Ascending aorta (tissue), 2 donors: Measurements from ENCODE around the gene PXMP4. TPM values are rescaled to one million over a fixed set of nuclear protein-coding genes. Genes with fewer than 3 reads are reported as not detected.

Experiments
- DNase-seq, 2 donors: peaks; one replicate each; pipeline ENCODE4 v3.0.0-alpha.2; 2019; ENCODE audit warnings: low spot score in 2 of 2
- H3K27ac ChIP-seq, 2 donors: fragments of 200-600 bp; sonication (generic); one replicate each; pipeline ENCODE4 v1.5.1; 2016 to 2017; ENCODE audit warnings: mild to moderate bottlenecking in 1 of 2
- H3K27me3 ChIP-seq: fragments of 200-600 bp; sonication (generic); one replicate; pipeline ENCODE4 v1.5.1; 2017
- H3K36me3 ChIP-seq, 2 donors: fragments of 200-600 bp; sonication (generic); one replicate each; pipeline ENCODE4 v1.5.1; 2016
- H3K4me1 ChIP-seq, 2 donors: fragments of 200-600 bp; sonication (generic); one replicate each; pipeline ENCODE4 v1.5.1; 2016 to 2017; ENCODE audit warnings: mild to moderate bottlenecking in 1 of 2
- H3K4me3 ChIP-seq, 2 donors: fragments of 200-600 bp; sonication (generic); one replicate each; pipeline ENCODE4 v1.5.1; 2016 to 2017; ENCODE audit warnings: mild to moderate bottlenecking in 1 of 2
- H3K9me3 ChIP-seq, 2 donors: fragments of 200-600 bp; sonication (generic); one replicate each; pipeline ENCODE4 v1.5.1; 2016
- CTCF ChIP-seq, 3 experiments: fragments of 200-600 bp in 2 of 3; fragments of 450-650 bp in 1 of 3; sonication (generic) in 2 of 3; IDR thresholded peaks; one replicate each; pipeline ENCODE4 v1.5.1; 2016 to 2019; ENCODE audit warnings: antibody characterized with exemption in 3 of 3, mild to moderate bottlenecking in 1 of 3, moderate library complexity in 1 of 3
- intact Hi-C: fragments of 100-400 bp; cut with DNase I; formaldehyde crosslinking; loops from one replicate; pipeline ENCODE4 v1.15.1; 2023
- total RNA-seq: library from RNA; depleted of rRNA; stranded (reverse); fragments of >200 nt; gene quantifications from one replicate; pipeline ENCODE4 v1.1.0, GENCODE V29; 2016

PXMP4 gene
- total RNA-seq, 1 donor from 2014 or later, result 38.0 TPM

DNA sequence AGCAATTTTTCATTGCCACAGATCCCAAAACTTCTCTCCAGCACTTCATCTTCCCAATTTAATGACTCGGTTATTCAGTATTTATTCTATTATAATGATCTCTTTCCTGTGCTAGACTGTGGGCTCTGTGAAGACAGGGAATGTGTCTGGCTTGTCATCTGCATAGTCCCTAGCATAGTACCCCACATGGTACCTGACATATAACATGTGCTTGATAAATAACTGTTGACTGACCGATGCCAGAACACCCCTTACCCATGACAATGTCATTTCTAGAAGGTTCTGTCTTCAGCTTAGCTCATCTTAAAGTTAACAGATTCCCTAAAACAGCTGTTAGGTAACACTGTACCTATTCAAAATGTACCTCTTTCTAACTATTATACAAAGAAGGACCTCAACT, 3.6 kb downstream of the PXMP4 start:
- H3K4me1 ChIP-seq, result peaks cover 3 to 7% of the 10 kb centered on the region in 2 donors
- intact Hi-C loops, result no loop called here
- H3K36me3 ChIP-seq, result peaks cover 10 to 31% of the 10 kb centered on the region in 2 donors
- no peak for DNase-seq
- no peak overlapping the region for H3K27ac ChIP-seq
- no peak for TF ChIP-seq CTCF (IDR thresholded peaks at IDR 0.05)
- no peaks in the 10 kb centered on the region for H3K9me3 ChIP-seq
- H3K27me3 ChIP-seq, result no peaks in the 10 kb centered on the region
- no peak overlapping the region for H3K4me3 ChIP-seq

- Histone ChIP-seq H3K27ac (no peak overlapping the region), H3K4me1 (no peaks in the 10 kb centered on the region), H3K27me3 (no peaks in the 10 kb centered on the region), H3K36me3 (peaks cover 18 to 40% of the 10 kb centered on the region in 2 donors), H3K9me3 (no peaks in the 10 kb centered on the region), H3K4me3 (no peak overlapping the region)
- intact Hi-C loops, result no loop called here
- no peak for DNase-seq
- no peak for TF ChIP-seq CTCF (IDR thresholded peaks at IDR 0.05)
These were observed 6.2 kb downstream of the PXMP4 start for GRCh38 chr20:33713865-33714367.

GRCh38 chr20:33711446-33711738, 8.7 kb downstream of the PXMP4 start:
- DNase-seq, result no peak
- intact Hi-C loops, result no loop called here
- Histone ChIP-seq H3K4me1 (no peaks in the 10 kb centered on the region), H3K36me3 (peaks cover 25 to 50% of the 10 kb centered on the region in 2 donors), H3K27ac (no peak overlapping the region), H3K27me3 (no peaks in the 10 kb centered on the region), H3K9me3 (no peaks in the 10 kb centered on the region), H3K4me3 (no peak overlapping the region)
- TF ChIP-seq CTCF (IDR thresholded peaks at IDR 0.05), result no peak

DNA sequence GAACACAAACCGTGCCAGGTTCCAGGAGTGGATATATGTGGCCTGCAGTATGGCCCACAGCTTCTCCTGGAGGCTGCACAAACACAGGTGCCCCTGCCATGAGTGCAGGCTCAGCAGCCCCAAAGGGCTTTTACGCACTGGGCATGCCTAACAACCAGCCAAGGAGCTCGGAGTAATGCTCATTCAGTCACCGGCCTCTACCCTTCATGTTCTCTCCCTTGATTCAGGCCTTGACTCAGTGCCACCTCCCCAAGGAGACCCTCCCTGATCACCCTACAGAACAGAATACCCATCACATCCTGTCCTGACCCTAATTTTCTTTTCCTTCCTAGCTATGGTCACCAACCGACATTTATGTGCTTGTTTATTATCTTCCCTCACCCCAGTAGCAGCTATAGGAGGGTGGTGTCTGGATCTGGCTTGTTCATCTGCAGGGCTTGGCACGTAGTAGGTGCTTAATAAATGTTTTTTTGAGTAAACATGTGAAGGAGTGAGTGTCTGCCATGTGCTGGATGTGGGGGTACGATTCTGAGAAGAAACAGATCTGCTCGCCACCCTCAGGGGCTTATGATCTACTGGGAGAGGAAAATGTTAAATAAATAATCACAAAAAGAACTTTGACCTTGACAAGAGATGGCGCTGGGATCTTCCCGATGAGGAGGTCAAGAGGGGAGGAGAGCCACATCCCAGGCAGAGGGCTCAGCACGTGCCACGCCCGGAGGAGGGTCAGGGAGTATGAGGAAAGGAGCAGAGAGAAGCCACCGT, 9.2 kb downstream of the PXMP4 start:
- DNase-seq, result no peak
- TF ChIP-seq CTCF (IDR thresholded peaks at IDR 0.05), result no peak
- Histone ChIP-seq H3K9me3 (no peaks in the 10 kb centered on the region), H3K36me3 (peaks cover 25 to 55% of the 10 kb centered on the region in 2 donors), H3K4me3 (no peak overlapping the region), H3K27me3 (no peaks in the 10 kb centered on the region), H3K4me1 (no peaks in the 10 kb centered on the region), H3K27ac (no peak overlapping the region)
- intact Hi-C loops, result no loop called here

DNA sequence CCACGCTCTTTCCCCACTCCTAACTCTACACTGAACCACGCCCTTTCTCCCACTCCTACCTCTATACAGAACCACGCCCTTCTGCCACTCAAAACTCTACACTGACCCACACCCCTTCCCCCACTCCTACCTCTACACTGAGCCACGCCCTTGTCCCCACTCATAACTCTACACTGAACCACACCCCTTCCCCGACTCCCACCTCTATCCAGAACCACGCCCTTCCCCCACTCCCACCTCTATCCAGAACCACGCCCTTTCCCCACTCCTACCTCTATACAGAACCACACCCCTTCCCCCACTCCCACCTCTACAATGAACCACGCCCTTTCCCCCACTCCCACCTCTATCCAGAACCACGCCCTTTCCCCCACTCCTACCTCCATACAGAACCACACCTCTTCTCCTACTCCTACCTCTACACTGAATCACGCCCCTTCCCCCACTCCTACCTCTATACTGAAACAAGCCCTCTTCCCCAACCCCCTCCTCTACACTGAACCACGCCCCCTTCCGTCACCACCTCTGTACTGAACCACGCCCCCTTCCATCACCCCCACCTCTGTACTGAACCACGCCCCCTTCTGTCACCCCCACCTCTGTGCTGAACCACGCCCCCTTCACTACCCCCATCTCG, 10.1 kb downstream of the PXMP4 start:
- no peak for DNase-seq
- H3K27ac ChIP-seq, result no peak overlapping the region
- no peak for TF ChIP-seq CTCF (IDR thresholded peaks at IDR 0.05)
- peaks cover 25 to 56% of the 10 kb centered on the region in 2 donors for H3K36me3 ChIP-seq
- H3K9me3 ChIP-seq, result no peaks in the 10 kb centered on the region
- intact Hi-C loops, result no loop called here
- H3K27me3 ChIP-seq, result no peaks in the 10 kb centered on the region
- no peak overlapping the region for H3K4me3 ChIP-seq
- no peaks in the 10 kb centered on the region for H3K4me1 ChIP-seq
